GM06990 (cell line): ENCODE results near the gene SEMA6C.
"Not testable (repeated sequence)": the region's sequence is repeated elsewhere in the genome, so short reads cannot be mapped to it uniquely, and the experiment has no call there.

Experiments used
- DNase-seq: peaks from one replicate; pipeline ENCODE4 v3.0.0-alpha.2; 2011; ENCODE audit not compliant: insufficient read length; ENCODE audit errors: extremely low read depth
- H3K27me3 ChIP-seq: replicated peaks from 2 replicates; pipeline ENCODE4 v1.6.0; 2011; ENCODE audit warnings: low read length; ENCODE audit not compliant: control insufficient read depth, insufficient read depth
- H3K36me3 ChIP-seq: 2 replicates; pipeline ENCODE4 v1.5.1; 2011; ENCODE audit warnings: low read length; ENCODE audit not compliant: control insufficient read depth, insufficient read depth
- H3K4me3 ChIP-seq: replicated peaks from 2 replicates; pipeline ENCODE4 v1.5.1; 2011; ENCODE audit warnings: low read depth, mild to moderate bottlenecking, control low read depth, low read length
- CTCF ChIP-seq: IDR thresholded peaks from 2 replicates; pipeline ENCODE4 v1.5.1; 2011; ENCODE audit warnings: low read length, control low read depth, mild to moderate bottlenecking, inconsistent platforms; ENCODE audit not compliant: insufficient read depth, poor library complexity, severe bottlenecking

The SEMA6C gene

DNA sequence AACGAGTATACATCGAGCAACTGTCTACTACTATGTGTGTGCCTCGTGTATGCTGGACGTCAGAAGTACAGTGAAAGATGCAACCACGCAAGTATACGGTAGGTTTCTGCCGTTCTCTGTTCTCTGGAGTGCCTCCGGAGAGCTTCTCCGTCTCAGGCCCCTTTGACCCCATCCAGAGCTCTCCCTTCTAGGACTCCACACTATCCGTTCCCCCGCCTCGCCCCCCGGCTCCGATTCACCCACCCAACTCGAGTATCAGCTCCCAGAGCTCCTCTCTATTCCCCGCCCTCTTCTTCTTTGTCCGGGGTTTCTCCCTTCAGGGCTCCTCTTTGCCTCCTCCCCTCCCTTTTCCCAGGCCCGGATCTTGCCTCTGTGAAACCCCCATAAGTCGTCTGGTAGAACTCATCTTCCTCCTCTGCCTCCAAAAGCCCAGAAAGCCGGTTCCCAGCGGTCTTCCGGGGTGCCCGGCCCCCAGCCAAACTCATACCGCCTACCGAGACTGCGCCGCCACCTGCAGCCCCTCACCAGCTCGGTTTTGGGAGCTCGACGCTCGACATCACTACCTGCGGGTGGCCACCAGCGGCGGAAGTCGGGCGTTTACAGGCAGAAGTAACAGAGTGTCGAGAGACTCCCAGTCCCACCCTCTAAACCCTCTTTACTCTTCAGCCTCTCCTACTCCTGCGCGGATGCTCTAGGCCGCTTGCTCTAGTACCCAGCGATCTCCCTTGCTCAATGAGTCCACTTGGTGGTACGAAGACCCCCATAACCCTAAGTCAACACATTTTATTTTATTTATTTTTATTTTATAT lies 43.4 kb upstream of the SEMA6C start, which contains the start of gene VPS72:
Gene VPS72 (minus strand): TSS at position 561 of the 809 bp plus-strand sequence. CDS start 76 bp downstream, at position 485.
- Histone ChIP-seq H3K36me3 (peaks cover 3% of the 10 kb centered on the region), H3K4me3 (peak within 1 kb of the TSS; percentile 91), H3K27me3 (no peaks in the 10 kb centered on the region)
- no peak for TF ChIP-seq CTCF
- peak; percentile 88 for DNase-seq

GRCh38 chr1:151188667-151189066 lies 42.2 kb upstream of the SEMA6C start:
- not testable (repeated sequence) for H3K27me3 ChIP-seq, DNase-seq, H3K36me3 ChIP-seq
- peak overlapping the region; percentile 91 for H3K4me3 ChIP-seq

- peaks cover 11% of the 10 kb centered on the region for H3K36me3 ChIP-seq
- DNase-seq = no peak
- TF ChIP-seq CTCF = no peak
- H3K27me3 ChIP-seq = no peaks in the 10 kb centered on the region
- no peak overlapping the region for H3K4me3 ChIP-seq
Observed at GRCh38 chr1:151187205-151187604, 40.8 kb upstream of the SEMA6C start.

GRCh38 chr1:151184211-151184610 lies 37.8 kb upstream of the SEMA6C start:
- TF ChIP-seq CTCF = no peak
- no peaks in the 10 kb centered on the region for H3K27me3 ChIP-seq
- H3K36me3 ChIP-seq = peaks cover 18% of the 10 kb centered on the region
- no peak overlapping the region for H3K4me3 ChIP-seq
- DNase-seq = no peak

- no peak overlapping the region for H3K4me3 ChIP-seq
- TF ChIP-seq CTCF = no peak
- peaks cover 21% of the 10 kb centered on the region for H3K36me3 ChIP-seq
- DNase-seq = no peak
- H3K27me3 ChIP-seq = no peaks in the 10 kb centered on the region
Observed at GRCh38 chr1:151176514-151177045, 30.1 kb upstream of the SEMA6C start.

- Histone ChIP-seq H3K4me3 (no peak within 1 kb of the TSS), H3K36me3 (peaks cover 21% of the 10 kb centered on the region)
- DNase-seq = no peak
Observed at GRCh38 chr1:151175863-151176262, 29.4 kb upstream of the SEMA6C start, which contains the start of gene TMOD4. TSS of gene TMOD4 (minus strand) at chr1:151175981. CDS start at chr1:151174875, 1,106 bp downstream.

More at GRCh38 chr1:151175863-151176262, 29.4 kb upstream of the SEMA6C start, which contains the start of gene TMOD4:
- H3K27me3 ChIP-seq = no peaks in the 10 kb centered on the region
- TF ChIP-seq CTCF = peak; percentile 60
